Measurements from ENCODE around the gene PDHB. TPM values are rescaled to one million over a fixed set of nuclear protein-coding genes. Genes with fewer than 3 reads are reported as not detected.

PDHB gene
- total RNA-seq, 1 donor from 2014 or later, result 67.6 TPM

GRCh38 chr3:58387650-58388546 is 45.7 kb downstream of the PDHB start:
- DNase-seq, result no peak

GRCh38 chr3:58386626-58387365 is 46.8 kb downstream of the PDHB start:
- Mint-ChIP-seq H3K9me3 (ENCODE audit: unreplicated experiment) (no peaks in the 10 kb centered on the region), H3K4me3 (ENCODE audit: unreplicated experiment) (no peak overlapping the region), H3K27me3 (ENCODE audit: unreplicated experiment) (peaks cover 2% of the 10 kb centered on the region), H3K36me3 (ENCODE audit: unreplicated experiment) (no peaks in the 10 kb centered on the region), H3K4me1 (ENCODE audit: low read depth, unreplicated experiment) (peaks cover 26% of the 10 kb centered on the region), H3K27ac (ENCODE audit: unreplicated experiment) (no peak overlapping the region)
- no peak for DNase-seq
- TF ChIP-seq CTCF (IDR thresholded peaks at IDR 0.05; ENCODE audit: partially characterized antibody, unreplicated experiment), result no peak

More at GRCh38 chr3:58387650-58388546, 45.7 kb downstream of the PDHB start:
- Mint-ChIP-seq H3K36me3 (ENCODE audit: unreplicated experiment) (no peaks in the 10 kb centered on the region), H3K27ac (ENCODE audit: unreplicated experiment) (peak overlapping the region; percentile 53), H3K27me3 (ENCODE audit: unreplicated experiment) (peaks cover 2% of the 10 kb centered on the region), H3K9me3 (ENCODE audit: unreplicated experiment) (no peaks in the 10 kb centered on the region), H3K4me1 (ENCODE audit: low read depth, unreplicated experiment) (peaks cover 26% of the 10 kb centered on the region), H3K4me3 (ENCODE audit: unreplicated experiment) (peak overlapping the region; percentile 47)
- no peak for TF ChIP-seq CTCF (IDR thresholded peaks at IDR 0.05; ENCODE audit: partially characterized antibody, unreplicated experiment)

GRCh38 chr3:58384381-58385090 is 49.1 kb downstream of the PDHB start:
- Mint-ChIP-seq H3K4me1 (ENCODE audit: low read depth, unreplicated experiment) (peaks cover 26% of the 10 kb centered on the region), H3K4me3 (ENCODE audit: unreplicated experiment) (no peak overlapping the region), H3K27me3 (ENCODE audit: unreplicated experiment) (peaks cover 2% of the 10 kb centered on the region), H3K9me3 (ENCODE audit: unreplicated experiment) (no peaks in the 10 kb centered on the region), H3K27ac (ENCODE audit: unreplicated experiment) (no peak overlapping the region), H3K36me3 (ENCODE audit: unreplicated experiment) (no peaks in the 10 kb centered on the region)
- no peak for TF ChIP-seq CTCF (IDR thresholded peaks at IDR 0.05; ENCODE audit: partially characterized antibody, unreplicated experiment)
- no peak for DNase-seq

- no peak for TF ChIP-seq CTCF (IDR thresholded peaks at IDR 0.05; ENCODE audit: partially characterized antibody, unreplicated experiment)
- Mint-ChIP-seq H3K27ac (ENCODE audit: unreplicated experiment) (no peak overlapping the region), H3K9me3 (ENCODE audit: unreplicated experiment) (no peaks in the 10 kb centered on the region), H3K27me3 (ENCODE audit: unreplicated experiment) (peaks cover 2% of the 10 kb centered on the region), H3K4me3 (ENCODE audit: unreplicated experiment) (no peak overlapping the region), H3K4me1 (ENCODE audit: low read depth, unreplicated experiment) (peaks cover 25% of the 10 kb centered on the region), H3K36me3 (ENCODE audit: unreplicated experiment) (no peaks in the 10 kb centered on the region)
- DNase-seq, result no peak
Measured at GRCh38 chr3:58383904-58384303, 49.7 kb downstream of the PDHB start.
